Thoracic aorta (tissue), 2 donors: ENCODE measurements around the gene TXNIP. TPM values are rescaled to one million over a fixed set of nuclear protein-coding genes. Genes with fewer than 3 reads are reported as not detected.

Experiments
- ATAC-seq: fragments of 150-250 bp; one replicate; pipeline ENCODE4 v1.8.0; 2017; ENCODE audit warnings: low read depth; ENCODE audit not compliant: insufficient number of reproducible peaks, low FRiP score
- DNase-seq: peaks from one replicate; pipeline ENCODE4 v3.0.0-alpha.2; 2020; ENCODE audit warnings: low spot score
- H3K27ac ChIP-seq, 2 donors: fragments of 200-600 bp; sonication (generic); 1 replicate in 1 of 2; 2 replicates in 1 of 2; pipeline ENCODE4 v1.5.1; 2016; ENCODE audit warnings: mild to moderate bottlenecking in 2 of 2, moderate library complexity in 2 of 2
- H3K27me3 ChIP-seq: fragments of 200-600 bp; sonication (generic); replicated peaks from 2 replicates; pipeline ENCODE4 v1.6.0; 2016; ENCODE audit warnings: mild to moderate bottlenecking; ENCODE audit not compliant: insufficient read depth
- H3K36me3 ChIP-seq: fragments of 200-600 bp; sonication (generic); one replicate; pipeline ENCODE4 v1.5.1; 2016
- H3K4me1 ChIP-seq, 2 donors: fragments of 200-600 bp; sonication (generic); 1 replicate in 1 of 2; 2 replicates in 1 of 2; pipeline versions ENCODE4 v1.5.1 to v1.6.0; 2016; ENCODE audit warnings: low read depth in 2 of 2, mild to moderate bottlenecking in 1 of 2; ENCODE audit not compliant: control insufficient read depth in 1 of 2
- H3K4me3 ChIP-seq: fragments of 200-600 bp; sonication (generic); 2 replicates; pipeline ENCODE4 v1.5.1; 2016; ENCODE audit warnings: mild to moderate bottlenecking
- H3K9me3 ChIP-seq: fragments of 200-600 bp; sonication (generic); 2 replicates; pipeline ENCODE4 v1.5.1; 2016
- CTCF ChIP-seq: fragments of 200-600 bp; sonication (generic); IDR thresholded peaks from one replicate; pipeline ENCODE4 v1.5.1; 2019; ENCODE audit warnings: antibody characterized with exemption
- total RNA-seq, 2 donors: library from RNA; depleted of rRNA; stranded (reverse); fragments of >200 nt; gene quantifications; one replicate each; pipeline versions ENCODE4 v1.1.0 to v1.2.3, GENCODE V29; 2016

Gene TXNIP
- total RNA-seq, 2 donors from 2014 or later = 423 to 622 TPM

- no peak for DNase-seq
- no peak for TF ChIP-seq CTCF
- no peak overlapping the region for H3K4me3 ChIP-seq
- no peaks in the 10 kb centered on the region for H3K9me3 ChIP-seq
- peaks cover 32 to 38% of the 10 kb centered on the region in 2 donors for H3K4me1 ChIP-seq
- H3K36me3 ChIP-seq = no peaks in the 10 kb centered on the region
- no peaks in the 10 kb centered on the region for H3K27me3 ChIP-seq
- ATAC-seq = no peak
- H3K27ac ChIP-seq = no peak overlapping the region
Observed at GRCh38 chr1:145987926-145988325, 8.5 kb downstream of the TXNIP start.

DNA sequence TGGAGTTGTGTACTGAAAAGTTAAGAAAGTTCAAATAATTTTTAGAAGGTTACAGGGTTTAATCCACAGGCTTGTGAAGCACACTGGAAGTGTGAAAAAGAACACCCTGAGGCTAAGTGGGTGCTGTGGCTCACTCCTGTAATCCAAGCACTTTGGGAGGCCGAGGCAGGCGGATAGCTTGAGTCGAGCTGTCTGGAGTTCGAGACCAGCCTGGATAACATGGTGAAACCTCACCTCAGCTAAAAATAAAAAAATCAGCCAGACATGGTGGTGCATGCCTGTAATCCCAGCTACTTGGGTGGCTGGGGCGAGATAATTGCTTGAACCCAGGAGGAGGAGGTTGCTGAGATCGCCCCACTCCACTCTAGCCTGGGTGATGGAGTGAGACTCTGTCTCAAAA lies 9.8 kb downstream of the TXNIP start:
- H3K4me1 ChIP-seq = peaks cover 40 to 44% of the 10 kb centered on the region in 2 donors
- no peak for ATAC-seq
- no peak overlapping the region for H3K4me3 ChIP-seq
- no peaks in the 10 kb centered on the region for H3K27me3 ChIP-seq
- H3K27ac ChIP-seq = peak overlapping the region; percentile 51 to 85
- no peaks in the 10 kb centered on the region for H3K9me3 ChIP-seq
- no peak for DNase-seq
- H3K36me3 ChIP-seq = no peaks in the 10 kb centered on the region
- TF ChIP-seq CTCF = no peak

DNA sequence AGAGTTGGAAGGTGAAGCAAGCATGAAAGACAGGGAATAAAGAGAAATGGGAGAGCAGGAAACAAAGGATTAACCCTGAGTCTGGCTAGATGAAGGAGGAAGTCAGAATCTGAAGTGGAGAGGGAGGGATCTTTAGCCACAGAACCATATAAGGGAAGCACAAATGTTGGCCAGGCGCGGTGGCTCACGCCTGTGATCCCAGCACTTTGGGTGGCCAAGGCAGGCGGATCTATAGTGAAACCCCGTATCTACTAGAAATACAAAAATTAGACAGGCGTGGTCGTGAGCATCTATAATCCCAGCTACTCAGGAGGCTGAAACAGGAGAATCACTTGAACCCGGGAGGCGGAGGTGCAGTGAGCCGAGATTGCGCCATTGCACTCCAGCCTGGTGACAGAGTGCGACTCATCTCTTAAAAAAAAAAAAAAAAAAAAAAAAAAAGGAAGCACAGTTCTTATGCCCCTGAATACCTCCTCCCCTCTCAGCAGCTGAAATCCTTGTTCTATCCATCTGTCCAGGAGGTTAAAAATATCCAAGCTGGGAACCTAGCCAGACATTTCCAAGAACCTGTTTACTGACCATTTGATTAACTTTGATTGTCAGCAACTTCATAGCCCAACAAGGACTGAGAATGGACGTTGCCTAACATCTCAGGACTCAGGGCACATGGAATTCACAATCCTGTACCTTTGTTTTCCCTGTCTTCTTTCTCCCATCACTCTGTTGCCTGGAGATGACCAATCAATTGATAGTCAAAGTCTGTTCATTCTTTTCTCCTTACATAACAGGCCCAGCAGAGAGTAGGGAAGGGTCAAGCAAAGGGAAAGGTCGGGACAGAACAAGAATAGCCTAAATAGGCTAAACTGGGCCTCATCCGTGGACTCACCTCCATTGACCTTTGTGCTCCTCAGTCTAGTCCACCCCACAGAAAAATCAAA lies 10.6 kb downstream of the TXNIP start:
- TF ChIP-seq CTCF = no peak
- DNase-seq (no peak), ATAC-seq (peak; percentile 29)
- peaks cover 48 to 52% of the 10 kb centered on the region in 2 donors for H3K4me1 ChIP-seq
- no peaks in the 10 kb centered on the region for H3K36me3 ChIP-seq
- peak overlapping the region; percentile 51 to 85 for H3K27ac ChIP-seq
- no peaks in the 10 kb centered on the region for H3K27me3 ChIP-seq
- peak overlapping the region; percentile 5 for H3K4me3 ChIP-seq
- no peaks in the 10 kb centered on the region for H3K9me3 ChIP-seq

DNA sequence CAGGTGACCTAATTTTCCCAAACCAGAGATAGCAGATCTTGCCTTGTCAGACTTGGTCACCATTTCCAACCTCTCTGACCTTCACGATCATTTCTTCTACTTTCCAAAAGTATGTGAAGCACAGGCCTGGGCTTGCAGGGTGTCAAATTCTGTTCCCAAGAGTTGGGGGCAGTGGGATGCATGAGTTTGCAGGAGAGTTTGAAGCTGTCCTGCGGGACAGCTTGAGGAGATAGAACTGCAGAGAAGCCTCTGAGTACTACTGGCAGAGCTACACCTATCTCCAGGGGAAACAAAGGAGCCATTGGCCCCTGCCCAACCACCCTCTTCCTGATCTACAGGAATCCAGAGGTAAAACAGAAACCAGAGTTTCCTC lies 11.3 kb downstream of the TXNIP start:
- Histone ChIP-seq H3K27me3 (no peaks in the 10 kb centered on the region), H3K4me3 (peak overlapping the region; percentile 10), H3K36me3 (no peaks in the 10 kb centered on the region), H3K4me1 (peaks cover 54 to 58% of the 10 kb centered on the region in 2 donors), H3K27ac (peak overlapping the region; percentile 51 to 85), H3K9me3 (no peaks in the 10 kb centered on the region)
- no peak for DNase-seq
- TF ChIP-seq CTCF = no peak
- ATAC-seq = no peak

GRCh38 chr1:145983960-145984830 lies 12.2 kb downstream of the TXNIP start:
- Histone ChIP-seq H3K36me3 (no peaks in the 10 kb centered on the region), H3K4me3 (no peak overlapping the region), H3K4me1 (peaks cover 61 to 63% of the 10 kb centered on the region in 2 donors), H3K27me3 (no peaks in the 10 kb centered on the region), H3K27ac (peak overlapping the region in 1 of 2 donors; percentile 98), H3K9me3 (no peaks in the 10 kb centered on the region)
- DNase-seq = no peak
- TF ChIP-seq CTCF = no peak
- no peak for ATAC-seq
